ENCODE results near the gene TRIM14.

DNA sequence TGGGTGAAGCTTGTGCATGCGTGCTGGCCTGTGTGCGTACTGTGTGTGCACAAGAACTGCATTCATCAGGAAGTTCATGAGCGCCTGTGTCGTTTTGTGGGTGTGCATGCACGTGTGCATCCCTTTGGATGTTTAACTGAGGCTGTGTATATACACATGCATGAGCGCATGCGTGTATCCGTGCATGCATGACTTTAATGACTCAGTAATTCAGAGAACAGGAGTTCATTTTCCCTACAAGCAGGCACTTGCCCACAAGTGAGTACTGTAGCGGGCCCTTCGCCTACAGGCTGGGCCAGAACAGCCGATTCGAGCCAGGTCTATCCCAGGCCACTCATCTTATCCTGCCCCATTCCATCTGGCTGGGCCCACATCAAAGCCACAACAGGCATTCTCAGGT is 43.6 kb upstream of the TRIM14 start:
- no peak for TF ChIP-seq POLR2AphosphoS5 (IDR thresholded peaks at IDR 0.05; ENCODE audit: borderline replicate concordance, low read depth, low read length)
- TF ChIP-seq EZH2 (IDR thresholded peaks at IDR 0.05) = no peak
